ENCODE measurements around the gene SLC25A13.

- TF ChIP-seq CTCF (IDR thresholded peaks at IDR 0.05) = no peak
- TF ChIP-seq EP300 (IDR thresholded peaks at IDR 0.05) = no peak
- no peak for TF ChIP-seq POLR2A (IDR thresholded peaks at IDR 0.05)
Observed at GRCh38 chr7:96093435-96093834, 228.5 kb downstream of the SLC25A13 start.
